Endodermal cell (in vitro differentiated cells): ENCODE data around the gene ZNF585A. TPM values are rescaled to one million over a fixed set of nuclear protein-coding genes. Genes with fewer than 3 reads are reported as not detected.
"Not testable (repeated sequence)": the region's sequence is repeated elsewhere in the genome, so short reads cannot be mapped to it uniquely, and the experiment has no call there.

Experiments
- DNase-seq: peaks from one replicate; pipeline ENCODE4 v3.0.0-alpha.2; 2017
- H3K27ac ChIP-seq: 2 replicates; pipeline ENCODE4 v1.5.1; 2013; ENCODE audit warnings: mild to moderate bottlenecking, low read depth, low read length, moderate library complexity
- H3K27me3 ChIP-seq: 2 replicates; pipeline ENCODE4 v1.6.1; 2013; ENCODE audit warnings: mild to moderate bottlenecking, low read length, moderate library complexity; ENCODE audit not compliant: insufficient read depth, control insufficient read depth, poor library complexity, severe bottlenecking
- H3K36me3 ChIP-seq: 2 replicates; pipeline ENCODE4 v1.7.0; 2013; ENCODE audit warnings: mild to moderate bottlenecking, low read length, moderate library complexity; ENCODE audit not compliant: control insufficient read depth, insufficient read depth
- H3K4me1 ChIP-seq: one replicate; pipeline ENCODE4 v1.7.0; 2013; ENCODE audit warnings: low read length; ENCODE audit not compliant: control insufficient read depth, insufficient read depth
- H3K4me3 ChIP-seq: 2 replicates; pipeline ENCODE4 v1.5.1; 2013; ENCODE audit warnings: mild to moderate bottlenecking, low read length, moderate library complexity
- H3K9ac ChIP-seq: 2 replicates; pipeline ENCODE4 v1.6.1; 2013; ENCODE audit warnings: mild to moderate bottlenecking, low read length, moderate library complexity; ENCODE audit not compliant: poor library complexity, severe bottlenecking; ENCODE audit errors: extremely low read depth
- H3K9me3 ChIP-seq: 2 replicates; pipeline ENCODE4 v1.6.1; 2013; ENCODE audit warnings: mild to moderate bottlenecking, low read length, moderate library complexity; ENCODE audit not compliant: control insufficient read depth
- H3K27ac Mint-ChIP-seq: 2 replicates; pipeline ENCODE4 v1.8.0; 2020; ENCODE audit warnings: mixed read lengths
- H3K27me3 Mint-ChIP-seq: 2 replicates; pipeline ENCODE4 v1.8.0; 2021; ENCODE audit warnings: mild to moderate bottlenecking, mixed read lengths; ENCODE audit not compliant: insufficient read depth
- H3K36me3 Mint-ChIP-seq: 2 replicates; pipeline ENCODE4 v1.8.0; 2020; ENCODE audit warnings: low read depth, mixed read lengths
- H3K4me1 Mint-ChIP-seq: 2 replicates; pipeline ENCODE4 v1.8.0; 2020; ENCODE audit warnings: mixed read lengths
- H3K4me3 Mint-ChIP-seq: 2 replicates; pipeline ENCODE4 v1.8.0; 2020; ENCODE audit warnings: mild to moderate bottlenecking, moderate library complexity, mixed read lengths
- H3K9me3 Mint-ChIP-seq: 2 replicates; pipeline ENCODE4 v1.8.0; 2020; ENCODE audit warnings: mild to moderate bottlenecking, mixed read lengths
- WGBS, 2 experiments: methylation state at CpG; one replicate each; pipeline versions ENCODE4 v1.1.5 to v1.1.7; 2013; ENCODE audit warnings: missing lambda C conversion rate in 2 of 2, mixed read lengths in 1 of 2; ENCODE audit not compliant: insufficient coverage in 1 of 2, insufficient read length in 1 of 2; 5-methylcytosine and 5-hydroxymethylcytosine counted together
- total RNA-seq, 2 donors: library from RNA; stranded (reverse); fragmentation: NEBNext Ultra II Directional in 1 of 2; extraction: Animal tissue kit (Norgen Biotek cat#: 25700) in 1 of 2; gene quantifications; 2 replicates in 1 of 2; 3 replicates in 1 of 2; pipeline ENCODE4 v1.2.1, GENCODE V29; 2021
- TF ChIP-seq, protein P1 (sequence below): fragments of 200-600 bp; sonication (generic); conservative IDR thresholded peaks from 2 replicates; pipeline ENCODE4 v1.5.0; 2021; ENCODE audit warnings: antibody characterized with exemption, mild to moderate bottlenecking

Gene ZNF585A
- total RNA-seq, 2 donors from 2014 or later = 6.2 to 19.6 TPM

DNA sequence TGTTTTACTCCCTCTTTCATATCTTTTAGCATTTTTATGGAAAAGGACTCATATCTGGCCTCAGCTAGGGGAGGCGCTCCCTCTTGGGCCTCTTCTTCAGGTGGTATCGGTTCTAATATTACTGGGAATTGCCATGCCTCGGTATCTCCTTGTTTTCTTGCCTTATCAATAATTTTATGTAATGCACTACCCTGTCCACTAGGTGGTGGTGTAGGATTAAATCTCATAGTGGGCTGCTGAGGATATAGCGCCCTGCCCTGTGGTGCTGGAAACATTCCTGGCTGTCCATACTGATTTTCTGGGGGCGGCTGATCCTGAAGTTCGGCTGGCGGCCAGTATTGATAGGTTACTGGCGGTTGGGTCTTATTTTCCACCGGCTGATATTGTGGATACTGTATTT lies 58.5 kb downstream of the ZNF585A start:
- no peak overlapping the region for H3K4me3 Mint-ChIP-seq
- H3K4me3 ChIP-seq = peak overlapping the region; percentile 67
- H3K9me3 ChIP-seq = peaks cover 75% of the 10 kb centered on the region

DNA sequence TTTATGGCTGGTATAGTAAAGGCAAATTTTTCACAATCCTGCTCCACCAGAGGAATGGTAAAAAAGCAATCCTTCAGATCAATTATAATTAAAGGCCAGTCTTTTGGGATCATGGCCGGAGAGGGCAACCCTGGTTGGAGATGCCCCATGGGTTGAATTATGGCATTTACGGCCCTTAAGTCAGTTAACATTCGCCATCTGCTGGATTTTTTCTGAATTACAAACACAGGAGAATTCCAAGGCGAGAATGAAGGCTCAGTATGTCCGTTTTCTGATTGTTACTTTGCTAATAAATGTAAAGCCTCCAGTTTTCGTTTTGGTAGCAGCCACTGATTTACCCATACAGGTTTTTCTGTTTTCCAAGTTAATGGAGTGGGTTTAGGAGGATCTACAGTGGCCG lies 60.7 kb downstream of the ZNF585A start:
- not testable (repeated sequence) for H3K27me3 ChIP-seq, H3K27ac Mint-ChIP-seq, H3K4me3 Mint-ChIP-seq, H3K27me3 Mint-ChIP-seq, H3K4me1 Mint-ChIP-seq, H3K9ac ChIP-seq, DNase-seq, H3K27ac ChIP-seq, H3K4me1 ChIP-seq
- peak overlapping the region; percentile 67 for H3K4me3 ChIP-seq
- peaks cover 95% of the 10 kb centered on the region for H3K9me3 ChIP-seq
- TF ChIP-seq, protein P1, sequence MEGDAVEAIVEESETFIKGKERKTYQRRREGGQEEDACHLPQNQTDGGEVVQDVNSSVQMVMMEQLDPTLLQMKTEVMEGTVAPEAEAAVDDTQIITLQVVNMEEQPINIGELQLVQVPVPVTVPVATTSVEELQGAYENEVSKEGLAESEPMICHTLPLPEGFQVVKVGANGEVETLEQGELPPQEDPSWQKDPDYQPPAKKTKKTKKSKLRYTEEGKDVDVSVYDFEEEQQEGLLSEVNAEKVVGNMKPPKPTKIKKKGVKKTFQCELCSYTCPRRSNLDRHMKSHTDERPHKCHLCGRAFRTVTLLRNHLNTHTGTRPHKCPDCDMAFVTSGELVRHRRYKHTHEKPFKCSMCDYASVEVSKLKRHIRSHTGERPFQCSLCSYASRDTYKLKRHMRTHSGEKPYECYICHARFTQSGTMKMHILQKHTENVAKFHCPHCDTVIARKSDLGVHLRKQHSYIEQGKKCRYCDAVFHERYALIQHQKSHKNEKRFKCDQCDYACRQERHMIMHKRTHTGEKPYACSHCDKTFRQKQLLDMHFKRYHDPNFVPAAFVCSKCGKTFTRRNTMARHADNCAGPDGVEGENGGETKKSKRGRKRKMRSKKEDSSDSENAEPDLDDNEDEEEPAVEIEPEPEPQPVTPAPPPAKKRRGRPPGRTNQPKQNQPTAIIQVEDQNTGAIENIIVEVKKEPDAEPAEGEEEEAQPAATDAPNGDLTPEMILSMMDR = peak; percentile 65
- Mint-ChIP-seq H3K9me3 (peaks cover 99% of the 10 kb centered on the region), H3K36me3 (peaks cover 99% of the 10 kb centered on the region)
- peaks cover 20% of the 10 kb centered on the region for H3K36me3 ChIP-seq
- WGBS, 2 experiments = 80 to 87% methylated on average over 6 to 7 of the region's 7 CpGs

More for the DNA sequence above, 58.5 kb downstream of the ZNF585A start:
- Histone ChIP-seq H3K9ac (no peak overlapping the region), H3K27ac (no peak overlapping the region), H3K36me3 (peaks cover 13% of the 10 kb centered on the region), H3K4me1 (no peaks in the 10 kb centered on the region), H3K27me3 (no peaks in the 10 kb centered on the region)
- no peak overlapping the region for H3K27ac Mint-ChIP-seq
- no peak for DNase-seq
- H3K4me1 Mint-ChIP-seq = no peaks in the 10 kb centered on the region
- H3K9me3 Mint-ChIP-seq = peaks cover 97% of the 10 kb centered on the region
- H3K36me3 Mint-ChIP-seq = peaks cover 84% of the 10 kb centered on the region
- H3K27me3 Mint-ChIP-seq = no peaks in the 10 kb centered on the region
- 90 to 98% methylated on average over 8 to 9 of the region's 9 CpGs for WGBS, 2 experiments
- TF ChIP-seq, protein P1 = peak; percentile 64

DNA sequence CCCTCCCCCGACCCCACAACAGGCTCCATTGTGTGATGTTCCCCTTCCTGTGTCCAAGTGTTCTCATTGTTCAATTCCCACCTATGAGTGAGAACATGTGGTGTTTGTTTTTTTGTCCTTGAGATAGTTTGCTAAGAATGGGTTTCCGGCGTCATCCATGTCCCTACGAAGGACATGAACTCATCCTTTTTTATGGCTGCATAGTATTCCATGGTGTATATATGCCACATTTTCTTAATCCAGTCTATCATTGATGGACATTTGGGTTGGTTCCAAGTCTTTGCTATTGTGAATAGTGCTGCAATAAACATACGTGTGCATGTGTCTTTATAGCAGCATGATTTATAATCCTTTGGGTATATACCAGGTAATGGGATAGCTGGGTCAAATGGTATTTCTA lies 68.4 kb downstream of the ZNF585A start:
- not testable (repeated sequence) for H3K4me1 Mint-ChIP-seq, H3K4me3 ChIP-seq, H3K4me1 ChIP-seq, H3K27ac Mint-ChIP-seq, H3K4me3 Mint-ChIP-seq, H3K27me3 Mint-ChIP-seq, DNase-seq, H3K9ac ChIP-seq, H3K27ac ChIP-seq, H3K27me3 ChIP-seq
- peaks cover 75% of the 10 kb centered on the region for H3K9me3 ChIP-seq
- peaks cover 94% of the 10 kb centered on the region for H3K9me3 Mint-ChIP-seq
- H3K36me3 Mint-ChIP-seq = peaks cover 92% of the 10 kb centered on the region
- peaks cover 20% of the 10 kb centered on the region for H3K36me3 ChIP-seq
- WGBS, 2 experiments = 83 to 96% methylated on average over 1 to 5 of the region's 5 CpGs

DNA sequence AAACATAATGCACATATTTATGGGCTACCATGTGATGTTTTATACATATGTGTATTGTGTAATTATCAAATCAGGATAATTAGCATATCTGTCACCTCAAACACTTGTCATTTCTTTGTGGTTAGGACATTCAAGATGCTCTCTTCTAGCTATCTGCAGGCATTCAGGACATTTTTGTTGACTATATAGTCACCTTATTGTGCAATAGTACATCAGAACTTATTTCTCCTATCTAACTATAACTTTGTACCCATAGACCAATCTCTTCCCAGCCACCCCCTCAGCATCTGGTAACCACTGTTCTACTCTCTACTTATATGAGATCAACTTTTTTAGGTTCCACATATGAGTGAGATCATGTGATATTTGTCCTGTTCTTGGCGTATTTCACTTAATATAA lies 73.9 kb downstream of the ZNF585A start:
- H3K4me3 ChIP-seq = no peak overlapping the region
- TF ChIP-seq, protein P1 = no peak
- H3K9ac ChIP-seq = no peak overlapping the region
- H3K27me3 ChIP-seq = no peaks in the 10 kb centered on the region
- no peak overlapping the region for H3K27ac ChIP-seq
- no CpG with 5 or more reads among the region's 1 CpG for WGBS, 2 experiments
- Mint-ChIP-seq H3K9me3 (peaks cover 85% of the 10 kb centered on the region), H3K36me3 (peaks cover 92% of the 10 kb centered on the region), H3K4me1 (no peaks in the 10 kb centered on the region), H3K27me3 (no peaks in the 10 kb centered on the region), H3K4me3 (no peak overlapping the region), H3K27ac (no peak overlapping the region)
- no peak for DNase-seq
- H3K9me3 ChIP-seq = peaks cover 89% of the 10 kb centered on the region
- H3K4me1 ChIP-seq = no peaks in the 10 kb centered on the region
- peaks cover 46% of the 10 kb centered on the region for H3K36me3 ChIP-seq
